Fibroblast of upper back skin (primary cell): ENCODE measurements around the gene B4GALT1.
"Not testable (repeated sequence)": the region's sequence is repeated elsewhere in the genome, so short reads cannot be mapped to it uniquely, and the experiment has no call there.

ENCODE experiments used
- DNase-seq: peaks from one replicate; pipeline ENCODE4 v3.0.0-alpha.2; 2013

Gene B4GALT1

GRCh38 chr9:33161011-33161588 is 6.0 kb downstream of the B4GALT1 start:
- peak; percentile 99 for DNase-seq

GRCh38 chr9:33160446-33160845 is 6.7 kb downstream of the B4GALT1 start:
- not testable (repeated sequence) for DNase-seq

GRCh38 chr9:33159777-33160127 is 7.4 kb downstream of the B4GALT1 start:
- peak; percentile 73 for DNase-seq

- DNase-seq: no peak
Measured at GRCh38 chr9:33158843-33159776, 8.0 kb downstream of the B4GALT1 start.

- DNase-seq: no peak
Measured at GRCh38 chr9:33157960-33158842, 8.9 kb downstream of the B4GALT1 start.

GRCh38 chr9:33155393-33155792 is 11.7 kb downstream of the B4GALT1 start:
- peak; percentile 76 for DNase-seq

GRCh38 chr9:33154371-33154770 is 12.8 kb downstream of the B4GALT1 start:
- DNase-seq: no peak

- DNase-seq: no peak
Measured at GRCh38 chr9:33153666-33154065, 13.5 kb downstream of the B4GALT1 start.

GRCh38 chr9:33153001-33153400 is 14.1 kb downstream of the B4GALT1 start:
- no peak for DNase-seq

GRCh38 chr9:33151601-33152000 is 15.5 kb downstream of the B4GALT1 start:
- DNase-seq: no peak

GRCh38 chr9:33151007-33151557 is 16.1 kb downstream of the B4GALT1 start:
- peak; percentile 98 for DNase-seq

- DNase-seq: no peak
Measured at GRCh38 chr9:33148367-33149014, 18.6 kb downstream of the B4GALT1 start.

GRCh38 chr9:33147416-33148169 is 19.5 kb downstream of the B4GALT1 start:
- no peak for DNase-seq

GRCh38 chr9:33146298-33146697 is 20.8 kb downstream of the B4GALT1 start:
- no peak for DNase-seq

- DNase-seq: no peak
Measured at GRCh38 chr9:33144551-33144950, 22.6 kb downstream of the B4GALT1 start.

- DNase-seq: peak; percentile 72
Measured at GRCh38 chr9:33143241-33143661, 23.9 kb downstream of the B4GALT1 start.

- no peak for DNase-seq
Measured at GRCh38 chr9:33142535-33142934, 24.6 kb downstream of the B4GALT1 start.

GRCh38 chr9:33140401-33141360 is 26.5 kb downstream of the B4GALT1 start:
- no peak for DNase-seq

- DNase-seq: peak; percentile 96
Measured at GRCh38 chr9:33139421-33140228, 27.5 kb downstream of the B4GALT1 start.

- no peak for DNase-seq
Measured at GRCh38 chr9:33138768-33139167, 28.4 kb downstream of the B4GALT1 start.
